Retinal pigment epithelial cell (primary cell): Measurements from ENCODE around the gene SELPLG.
A peak's percentile ranks its signal among the peaks of the same experiment; 100 is the strongest.

Source experiments
- DNase-seq: peaks from one replicate; pipeline ENCODE4 v3.0.0-alpha.2; 2010; ENCODE audit warnings: low read depth
- H3K4me3 ChIP-seq: 2 replicates; pipeline ENCODE4 v1.5.1; 2011; ENCODE audit warnings: mild to moderate bottlenecking, low read length, control low read depth, moderate library complexity
- CTCF ChIP-seq: conservative IDR thresholded peaks from 2 replicates; pipeline ENCODE4 v1.5.1; 2011; ENCODE audit warnings: low read depth, low read length, control low read depth, inconsistent platforms

The SELPLG gene

GRCh38 chr12:108641446-108642268, 8.0 kb upstream of the SELPLG start:
- no peak overlapping the region for H3K4me3 ChIP-seq
- TF ChIP-seq CTCF = no peak
- DNase-seq = no peak

- H3K4me3 ChIP-seq = no peak overlapping the region
- TF ChIP-seq CTCF = no peak
- DNase-seq = no peak
These were observed 7.2 kb upstream of the SELPLG start for GRCh38 chr12:108640802-108641445.

- H3K4me3 ChIP-seq = no peak overlapping the region
- TF ChIP-seq CTCF = no peak
- DNase-seq = no peak
These were observed 5.5 kb upstream of the SELPLG start for GRCh38 chr12:108638997-108639822.

- no peak for TF ChIP-seq CTCF
- peak overlapping the region; percentile 16 for H3K4me3 ChIP-seq
- no peak for DNase-seq
These were observed 4.6 kb upstream of the SELPLG start for GRCh38 chr12:108638141-108638827.

- no peak for TF ChIP-seq CTCF
- DNase-seq = no peak
- no peak overlapping the region for H3K4me3 ChIP-seq
These were observed 3.7 kb upstream of the SELPLG start for GRCh38 chr12:108637222-108637971.
